ENCODE measurements around the gene LIMK1.

GRCh38 chr7:74138334-74138867 is 54.8 kb downstream of the LIMK1 start:
- TF ChIP-seq JUN (IDR thresholded peaks at IDR 0.05) (no peak), POLR2A (IDR thresholded peaks at IDR 0.05; ENCODE audit: low read length) (no peak), CTCF (IDR thresholded peaks at IDR 0.05) (no peak), ELK1 (IDR thresholded peaks at IDR 0.05; ENCODE audit: low read depth, low read length) (no peak), USF2 (IDR thresholded peaks at IDR 0.05) (no peak), REST (IDR thresholded peaks at IDR 0.05) (no peak), CHD2 (IDR thresholded peaks at IDR 0.05; ENCODE audit: low read length, partially characterized antibody) (no peak), MYC (IDR thresholded peaks at IDR 0.05; ENCODE audit: borderline replicate concordance, low read length) (no peak), RCOR1 (IDR thresholded peaks at IDR 0.05; ENCODE audit: low read depth, low read length) (no peak), SMC3 (IDR thresholded peaks at IDR 0.05) (no peak), MAX (IDR thresholded peaks at IDR 0.05) (no peak)
